B cell (primary cell): Measurements from ENCODE around the gene BUB3. TPM values are rescaled to one million over a fixed set of nuclear protein-coding genes. Genes with fewer than 3 reads are reported as not detected.

Experiments
- ATAC-seq: fragments of 200-7000 bp; cut with Tn5 transposase; one replicate; pipeline ENCODE4 v1.10.0; 2021; ENCODE audit warnings: low read depth, mild to moderate bottlenecking, moderate number of reproducible peaks, moderate library complexity
- CTCF ChIA-PET: fragments of 350-600 bp; sonication (Branson Sonifier 250); formaldehyde crosslinking; loops from one replicate; lab custom pipeline; 2021; ENCODE audit warnings: antibody characterized with exemption, inconsistent platforms; lab: Charles Lee
- POLR2A ChIA-PET: fragments of 350-600 bp; sonication (Branson Sonifier 250); formaldehyde crosslinking; loops from one replicate; lab custom pipeline; 2021; ENCODE audit warnings: antibody characterized with exemption; lab: Charles Lee
- DNase-seq: peaks from one replicate; pipeline ENCODE4 v3.0.0; 2013
- H2AFZ ChIP-seq: 2 replicates; pipeline ENCODE4 v1.6.1; 2012; ENCODE audit warnings: mild to moderate bottlenecking, low read depth, low read length; ENCODE audit not compliant: insufficient read depth, poor library complexity, severe bottlenecking
- H3K27ac ChIP-seq, 2 donors: 1 replicate in 1 of 2; 2 replicates in 1 of 2; pipeline ENCODE4 v1.5.1; 2012 to 2013; ENCODE audit warnings: low read length in 2 of 2, mild to moderate bottlenecking in 2 of 2, moderate library complexity in 1 of 2
- H3K27me3 ChIP-seq, 4 experiments: fragments of 200-600 bp in 1 of 4; sonication (generic) in 1 of 4; replicated peaks in 1 of 4; 1 replicate in 2 of 4; 2 replicates in 2 of 4; pipeline versions ENCODE4 v1.6.1 to v1.7.0; 2013 to 2016; ENCODE audit warnings: low read length in 3 of 4, mild to moderate bottlenecking in 2 of 4, mixed read lengths in 1 of 4, moderate library complexity in 1 of 4; ENCODE audit not compliant: insufficient read depth in 4 of 4, control insufficient read depth in 3 of 4; ENCODE audit errors: control extremely low read depth in 1 of 4
- H3K36me3 ChIP-seq, 2 experiments: replicated peaks in 1 of 2; 1 replicate in 1 of 2; 2 replicates in 1 of 2; pipeline versions ENCODE4 v1.6.1 to v1.7.1; 2013; ENCODE audit warnings: low read length in 1 of 2; ENCODE audit not compliant: insufficient read depth in 2 of 2, control insufficient read depth in 1 of 2; ENCODE audit errors: control extremely low read depth in 1 of 2, extremely low read depth in 1 of 2
- H3K4me1 ChIP-seq, 2 donors: fragments of 200-600 bp in 1 of 2; sonication (generic) in 1 of 2; 1 replicate in 1 of 2; 2 replicates in 1 of 2; pipeline versions ENCODE4 v1.5.1 to v1.6.1; 2013 to 2017; ENCODE audit warnings: low read length in 2 of 2; ENCODE audit not compliant: control insufficient read depth in 2 of 2, insufficient read depth in 2 of 2
- H3K4me2 ChIP-seq: replicated peaks from 2 replicates; pipeline ENCODE3; 2012; ENCODE audit warnings: mild to moderate bottlenecking, low read depth, low read length; ENCODE audit not compliant: poor library complexity, severe bottlenecking
- H3K4me3 ChIP-seq, 5 experiments: fragments of 200-600 bp in 1 of 5; sonication (generic) in 1 of 5; 1 replicate in 3 of 5; 2 replicates in 2 of 5; pipeline versions ENCODE4 v1.5.1 to v1.7.0; 2011 to 2016; ENCODE audit warnings: low read length in 4 of 5, mild to moderate bottlenecking in 4 of 5, low read depth in 2 of 5, control low read depth in 1 of 5, moderate library complexity in 1 of 5; ENCODE audit not compliant: insufficient read depth in 1 of 5; ENCODE audit errors: control extremely low read depth in 1 of 5, extremely low read depth in 1 of 5
- H3K79me2 ChIP-seq: fragments of 200-600 bp; sonication (generic); one replicate; pipeline ENCODE4 v1.6.0; 2016; ENCODE audit warnings: low read length; ENCODE audit not compliant: control insufficient read depth, insufficient read depth
- H3K9ac ChIP-seq: fragments of 200-600 bp; sonication (generic); 2 replicates; pipeline ENCODE4 v1.6.1; 2017; ENCODE audit warnings: mild to moderate bottlenecking, low read length, moderate library complexity
- H3K9me3 ChIP-seq, 3 donors: one replicate each; pipeline versions ENCODE4 v1.6.1 to v1.7.1; 2013; ENCODE audit warnings: low read length in 2 of 3; ENCODE audit not compliant: control insufficient read depth in 2 of 3, insufficient read depth in 1 of 3; ENCODE audit errors: control extremely low read depth in 1 of 3
- H4K20me1 ChIP-seq: 2 replicates; pipeline ENCODE4 v1.6.0; 2012; ENCODE audit warnings: mild to moderate bottlenecking, low read length; ENCODE audit not compliant: insufficient read depth, control insufficient read depth, poor library complexity, severe bottlenecking
- H3K27ac Mint-ChIP-seq: one replicate; pipeline ENCODE4 v1.8.0; 2021; ENCODE audit warnings: mixed read lengths
- H3K27me3 Mint-ChIP-seq: one replicate; pipeline ENCODE4 v1.8.0; 2021; ENCODE audit warnings: mixed read lengths
- H3K4me1 Mint-ChIP-seq: one replicate; pipeline ENCODE4 v1.8.0; 2021; ENCODE audit warnings: mixed read lengths
- H3K4me3 Mint-ChIP-seq: one replicate; pipeline ENCODE4 v1.8.0; 2021; ENCODE audit warnings: mixed read lengths
- H3K9me3 Mint-ChIP-seq: one replicate; pipeline ENCODE4 v1.8.0; 2022; ENCODE audit warnings: mixed read lengths; ENCODE audit not compliant: insufficient read depth
- EZH2 ChIP-seq: IDR thresholded peaks from 2 replicates; pipeline ENCODE4 v1.6.1; 2012; ENCODE audit warnings: borderline replicate concordance, low read depth, mild to moderate bottlenecking, moderate library complexity, low read length; ENCODE audit not compliant: insufficient read depth, poor library complexity, severe bottlenecking
- WGBS: methylation state at CpG from one replicate; pipeline ENCODE4 v1.1.5; 2013; ENCODE audit warnings: missing lambda C conversion rate; ENCODE audit not compliant: insufficient coverage; 5-methylcytosine and 5-hydroxymethylcytosine counted together
- intact Hi-C: fragments of 100-400 bp; cut with micrococcal nuclease; formaldehyde crosslinking; loops from one replicate; pipeline ENCODE4 v1.10.0; 2022
- polyA plus RNA-seq: library from polyadenylated mRNA; depleted of rRNA; stranded (reverse); fragments of >200 nt; gene quantifications from 2 replicates; pipeline ENCODE4 v1.2.3, GENCODE V29; 2012
- total RNA-seq, 2 donors: library from RNA; stranded (reverse); fragments of 120-200 nt in 1 of 2; gene quantifications; 1 replicate in 1 of 2; 2 replicates in 1 of 2; pipeline versions ENCODE4 v1.2.3 to v1.2.4, GENCODE V29; 2013 to 2022
- TF ChIP-seq, protein P1 (sequence below): fragments of 200-600 bp; IDR thresholded peaks from one replicate; pipeline ENCODE4 v1.8.0; 2022; ENCODE audit warnings: antibody characterized with exemption, mild to moderate bottlenecking

Gene BUB3
- total and polyA plus RNA-seq, 2 donors (not counting 1 experiment from before 2014, with no cell fraction given) = 112 to 113 TPM

DNA sequence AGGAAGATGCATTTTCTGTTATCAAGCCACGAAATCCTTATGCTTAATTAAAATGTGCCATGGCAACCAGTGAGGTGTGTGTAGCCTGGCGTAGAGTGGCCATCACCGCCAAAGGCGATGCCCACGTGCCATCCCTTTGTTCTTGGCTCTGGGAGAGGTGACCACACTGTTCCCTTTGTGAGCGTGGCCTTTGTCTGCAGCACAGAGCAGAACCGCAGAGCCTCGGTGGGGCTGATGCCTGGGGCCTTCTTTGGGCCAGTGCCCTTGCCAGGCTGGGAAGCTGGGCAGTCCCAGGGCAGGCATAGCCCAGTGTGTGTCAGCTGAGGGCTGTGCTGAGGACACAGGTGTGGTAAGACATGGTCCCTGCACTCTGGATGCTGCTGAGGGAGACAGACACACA is 48.3 kb downstream of the BUB3 start:
- Histone ChIP-seq H3K27ac (no peak overlapping the region), H3K4me3 (no peak overlapping the region), H3K36me3 (no peaks in the 10 kb centered on the region), H3K79me2 (no peaks in the 10 kb centered on the region), H3K9me3 (peaks cover 0 to 8% (median 0%) of the 10 kb centered on the region in 3 donors), H4K20me1 (no peaks in the 10 kb centered on the region), H3K27me3 (no peaks in the 10 kb centered on the region), H3K4me2 (no peak overlapping the region), H2AFZ (no peak overlapping the region), H3K4me1 (peaks cover 16 to 17% of the 10 kb centered on the region in 2 donors), H3K9ac (no peak overlapping the region)
- ChIA-PET CTCF (no interaction called here), POLR2A (no interaction called here)
- no peak for DNase-seq
- Mint-ChIP-seq H3K27ac (no peak overlapping the region), H3K4me3 (no peak overlapping the region), H3K4me1 (peaks cover 15% of the 10 kb centered on the region), H3K9me3 (peaks cover 5% of the 10 kb centered on the region), H3K27me3 (no peaks in the 10 kb centered on the region)
- intact Hi-C loops = no loop called here
- TF ChIP-seq, protein P1, sequence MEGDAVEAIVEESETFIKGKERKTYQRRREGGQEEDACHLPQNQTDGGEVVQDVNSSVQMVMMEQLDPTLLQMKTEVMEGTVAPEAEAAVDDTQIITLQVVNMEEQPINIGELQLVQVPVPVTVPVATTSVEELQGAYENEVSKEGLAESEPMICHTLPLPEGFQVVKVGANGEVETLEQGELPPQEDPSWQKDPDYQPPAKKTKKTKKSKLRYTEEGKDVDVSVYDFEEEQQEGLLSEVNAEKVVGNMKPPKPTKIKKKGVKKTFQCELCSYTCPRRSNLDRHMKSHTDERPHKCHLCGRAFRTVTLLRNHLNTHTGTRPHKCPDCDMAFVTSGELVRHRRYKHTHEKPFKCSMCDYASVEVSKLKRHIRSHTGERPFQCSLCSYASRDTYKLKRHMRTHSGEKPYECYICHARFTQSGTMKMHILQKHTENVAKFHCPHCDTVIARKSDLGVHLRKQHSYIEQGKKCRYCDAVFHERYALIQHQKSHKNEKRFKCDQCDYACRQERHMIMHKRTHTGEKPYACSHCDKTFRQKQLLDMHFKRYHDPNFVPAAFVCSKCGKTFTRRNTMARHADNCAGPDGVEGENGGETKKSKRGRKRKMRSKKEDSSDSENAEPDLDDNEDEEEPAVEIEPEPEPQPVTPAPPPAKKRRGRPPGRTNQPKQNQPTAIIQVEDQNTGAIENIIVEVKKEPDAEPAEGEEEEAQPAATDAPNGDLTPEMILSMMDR = no peak
- TF ChIP-seq EZH2 = no peak
- no peak for ATAC-seq
- 99% methylated on average over 8 of the region's 8 CpGs for WGBS

DNA sequence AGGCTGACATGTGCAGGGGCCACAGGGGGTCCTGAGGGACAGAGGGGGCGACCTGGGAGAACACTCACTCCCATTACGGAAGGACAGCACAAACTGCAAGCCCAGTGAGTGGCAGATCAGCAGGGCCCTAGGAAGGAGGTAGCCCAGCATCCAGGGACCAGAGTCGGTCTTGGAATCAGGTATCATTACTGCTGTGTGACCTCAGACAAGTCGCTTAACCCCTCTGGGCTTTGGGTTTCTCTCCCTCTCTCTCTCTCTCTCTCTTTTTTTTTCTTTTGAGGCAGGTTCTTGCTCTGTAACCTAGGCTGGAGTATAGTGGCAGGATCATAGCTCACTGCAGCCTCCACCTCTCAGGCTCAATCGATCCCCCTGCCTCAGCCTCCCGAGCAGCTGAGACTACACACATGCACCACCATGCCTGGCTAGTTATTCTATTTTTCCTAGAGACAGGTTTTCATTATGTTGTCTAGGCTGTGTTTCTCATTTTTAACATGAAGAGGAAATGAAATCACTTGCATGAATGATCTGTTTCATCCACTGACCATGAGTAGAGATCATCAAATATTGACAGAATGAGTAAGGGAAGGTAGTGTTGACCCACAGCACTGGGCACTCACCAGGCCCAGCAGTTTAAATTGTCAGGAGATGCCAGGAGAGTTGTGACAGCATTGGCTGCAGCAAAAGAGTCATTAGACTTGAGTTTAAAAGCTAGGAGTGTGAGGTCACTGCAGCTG is 49.4 kb downstream of the BUB3 start:
- Mint-ChIP-seq H3K4me3 (no peak overlapping the region), H3K27me3 (no peaks in the 10 kb centered on the region), H3K9me3 (peaks cover 11% of the 10 kb centered on the region), H3K27ac (no peak overlapping the region), H3K4me1 (peaks cover 15% of the 10 kb centered on the region)
- Histone ChIP-seq H3K4me3 (no peak overlapping the region), H3K36me3 (no peaks in the 10 kb centered on the region), H3K27me3 (no peaks in the 10 kb centered on the region), H3K4me1 (peaks cover 16 to 17% of the 10 kb centered on the region in 2 donors), H2AFZ (no peak overlapping the region), H3K9ac (no peak overlapping the region), H3K9me3 (peaks cover 3 to 10% (median 7%) of the 10 kb centered on the region in 3 donors), H3K27ac (no peak overlapping the region), H3K4me2 (no peak overlapping the region), H3K79me2 (no peaks in the 10 kb centered on the region), H4K20me1 (no peaks in the 10 kb centered on the region)
- no peak for ATAC-seq
- no peak for DNase-seq
- POLR2A ChIA-PET = no interaction called here
- intact Hi-C loops = no loop called here
- no peak for TF ChIP-seq EZH2
- TF ChIP-seq, protein P1 = no peak
- CTCF ChIA-PET = no interaction called here
- WGBS = 86% methylated on average over 3 of the region's 6 CpGs
